H54 (cell line): ENCODE data around the gene IGBP1.
A peak's percentile ranks its signal among the peaks of the same experiment; 100 is the strongest.

Source experiments
- DNase-seq: peaks from one replicate; pipeline ENCODE4 v3.0.0; 2011; ENCODE audit warnings: low spot score, mixed read lengths; ENCODE audit not compliant: insufficient read length
- FAIRE-seq: peaks from 3 replicates; lab custom pipeline; 2011; peaks lifted over from hg19 to GRCh38; lab: Jason Lieb, UNC
- POLR2A ChIP-seq: IDR thresholded peaks from 2 replicates; pipeline ENCODE4 v1.6.1; 2011; ENCODE audit warnings: low read depth, mild to moderate bottlenecking, low read length

The IGBP1 gene

GRCh38 chrX:70129816-70130215 lies 3.4 kb upstream of the IGBP1 start:
- peak; percentile 18 for DNase-seq
- no peak for TF ChIP-seq POLR2A
- FAIRE-seq = no peak

GRCh38 chrX:70132224-70132623 lies 1.0 kb upstream of the IGBP1 start:
- FAIRE-seq (no peak), DNase-seq (no peak)
- no peak for TF ChIP-seq POLR2A

GRCh38 chrX:70132877-70133302 lies 357 bp upstream of the IGBP1 start:
- TF ChIP-seq POLR2A = no peak
- DNase-seq (no peak), FAIRE-seq (no peak)

GRCh38 chrX:70134116-70134477 lies 850 bp downstream of the IGBP1 start:
- FAIRE-seq (no peak), DNase-seq (no peak)
- no peak for TF ChIP-seq POLR2A

- TF ChIP-seq POLR2A = no peak
- FAIRE-seq = no peak
- DNase-seq = no peak
Measured at GRCh38 chrX:70138622-70139021, 5.4 kb downstream of the IGBP1 start.

GRCh38 chrX:70139736-70140135 lies 6.5 kb downstream of the IGBP1 start:
- FAIRE-seq = no peak
- TF ChIP-seq POLR2A = no peak

GRCh38 chrX:70141373-70141772 lies 8.1 kb downstream of the IGBP1 start:
- no peak for FAIRE-seq
- TF ChIP-seq POLR2A = no peak
- DNase-seq = no peak

More at GRCh38 chrX:70139736-70140135, 6.5 kb downstream of the IGBP1 start:
- no peak for DNase-seq

- TF ChIP-seq POLR2A = no peak
- DNase-seq = peak; percentile 22
- peak; percentile 83 for FAIRE-seq
Measured at GRCh38 chrX:70166601-70167590, 33.6 kb downstream of the IGBP1 start.

- DNase-seq (peak; percentile 47), FAIRE-seq (peak; percentile 33)
- TF ChIP-seq POLR2A = no peak
Measured at GRCh38 chrX:70168238-70169188, 35.3 kb downstream of the IGBP1 start.

GRCh38 chrX:70169281-70169680 lies 36.0 kb downstream of the IGBP1 start:
- no peak for FAIRE-seq
- no peak for DNase-seq

GRCh38 chrX:70171624-70172023 lies 38.4 kb downstream of the IGBP1 start:
- FAIRE-seq = no peak
- no peak for TF ChIP-seq POLR2A
- DNase-seq = no peak

More at GRCh38 chrX:70169281-70169680, 36.0 kb downstream of the IGBP1 start:
- TF ChIP-seq POLR2A = no peak

GRCh38 chrX:70172221-70172620 lies 39.0 kb downstream of the IGBP1 start:
- FAIRE-seq = no peak
- no peak for TF ChIP-seq POLR2A
- DNase-seq = no peak

- no peak for TF ChIP-seq POLR2A
- DNase-seq (no peak), FAIRE-seq (no peak)
Measured at GRCh38 chrX:70172964-70173363, 39.7 kb downstream of the IGBP1 start.

- FAIRE-seq (no peak), DNase-seq (no peak)
- no peak for TF ChIP-seq POLR2A
Measured at GRCh38 chrX:70174754-70175153, 41.5 kb downstream of the IGBP1 start.
